ENCODE results near the gene PHETA1.

DNA sequence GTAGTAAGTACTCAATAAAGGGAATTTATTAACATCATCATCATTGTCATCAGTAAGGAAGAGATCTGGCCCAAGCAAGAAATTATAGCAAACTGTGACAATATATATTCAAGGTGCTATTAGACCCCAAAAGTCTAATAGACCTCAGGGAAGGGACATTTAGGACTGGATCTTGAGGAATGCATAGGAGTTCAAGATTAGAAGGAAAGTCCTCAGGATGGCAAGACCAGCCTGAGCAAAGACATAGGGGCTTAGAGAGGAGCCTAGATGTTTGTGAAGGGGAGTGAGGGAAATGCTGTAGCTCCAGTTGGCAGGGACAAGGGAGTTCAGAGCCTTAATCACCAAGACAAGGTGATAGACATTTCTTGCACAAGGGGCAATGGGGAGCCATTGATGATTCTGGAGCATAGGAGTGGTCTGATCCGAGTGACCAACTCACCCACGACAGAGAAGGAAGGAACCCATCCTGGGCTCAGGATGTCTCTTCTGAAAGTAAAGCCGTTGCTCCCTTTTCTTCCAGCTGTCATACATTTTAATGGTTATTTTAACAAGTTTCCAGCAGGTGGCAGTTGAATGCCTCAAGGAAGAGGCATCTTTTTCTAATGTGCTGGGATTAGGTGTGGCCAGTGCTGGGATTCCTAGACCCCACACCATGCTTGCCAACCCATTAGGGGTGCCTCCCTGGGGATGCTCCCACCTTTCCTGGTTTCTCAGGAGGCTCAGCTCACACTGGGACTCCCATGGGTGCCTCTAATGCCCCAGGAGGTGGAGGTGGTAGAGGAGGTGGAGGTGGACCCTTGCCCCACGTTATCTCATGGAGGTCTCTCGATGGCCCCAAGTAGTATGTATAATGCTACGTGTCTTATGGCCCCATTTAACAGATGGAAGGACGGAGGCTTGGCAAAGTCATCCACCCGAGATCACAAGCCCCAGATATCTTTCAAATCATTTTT is 37.8 kb downstream of the PHETA1 start:
- TF ChIP-seq POLR2A (IDR thresholded peaks at IDR 0.05) (no peak), CTCF (IDR thresholded peaks at IDR 0.05) (peak in 3 of 6 experiments; percentile 18 to 38 (median 23))
